IPS-18c (cell line): ENCODE data around the gene KCNB1.
A peak's percentile ranks its signal among the peaks of the same experiment; 100 is the strongest.

ENCODE experiments used
- H3K4me3 ChIP-seq: 2 replicates; pipeline ENCODE4 v1.7.0; 2013; ENCODE audit warnings: low read depth, mild to moderate bottlenecking, low read length, moderate library complexity; ENCODE audit not compliant: insufficient read depth
- H3K9me3 ChIP-seq: one replicate; pipeline ENCODE4 v1.6.1; 2013; ENCODE audit warnings: mild to moderate bottlenecking, low read length, moderate library complexity; ENCODE audit not compliant: control insufficient read depth, insufficient read depth

Gene KCNB1

DNA sequence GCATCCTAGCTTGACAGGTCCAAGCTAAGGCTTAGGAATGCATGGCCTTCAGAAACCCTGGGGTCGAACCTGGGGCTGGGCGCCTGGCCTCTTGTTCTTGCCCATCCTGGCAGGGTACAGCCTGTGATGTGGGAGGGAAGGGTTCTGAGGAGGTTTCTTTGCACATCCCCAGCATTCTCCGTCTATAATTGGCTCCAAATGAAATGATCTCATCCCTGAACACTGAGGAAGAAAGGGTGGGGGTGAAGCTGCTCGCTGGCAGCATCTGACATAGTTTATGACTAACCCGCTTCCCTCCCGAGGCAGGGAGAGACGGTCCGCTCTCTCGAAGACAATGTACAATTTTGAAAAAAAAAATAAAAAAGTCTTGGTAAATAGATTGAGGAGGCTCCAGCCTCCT, 137.5 kb downstream of the KCNB1 start:
- Histone ChIP-seq H3K4me3 (no peak overlapping the region), H3K9me3 (no peaks in the 10 kb centered on the region)

DNA sequence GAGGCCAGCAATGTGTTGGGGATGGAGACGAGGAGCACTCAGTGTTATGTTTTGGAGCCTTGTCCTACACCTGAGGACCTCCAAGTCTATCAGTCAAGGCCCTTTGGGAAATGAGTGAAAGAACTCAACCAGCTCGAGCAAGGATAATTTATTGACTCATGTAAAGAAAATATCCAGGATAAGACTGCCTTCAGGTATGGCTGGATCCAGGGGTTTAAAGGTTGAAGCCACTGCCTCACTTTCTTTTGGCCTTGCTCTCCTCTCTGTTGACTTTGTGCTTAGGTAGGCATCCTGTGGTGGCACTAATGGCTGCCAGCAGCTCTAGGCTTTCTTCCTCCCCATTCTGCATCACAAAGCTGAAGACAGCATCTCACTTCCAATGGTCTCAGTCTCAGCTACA, 138.3 kb downstream of the KCNB1 start:
- H3K4me3 ChIP-seq, result no peak overlapping the region
- H3K9me3 ChIP-seq, result no peaks in the 10 kb centered on the region

- Histone ChIP-seq H3K9me3 (no peaks in the 10 kb centered on the region), H3K4me3 (no peak overlapping the region)
Measured at GRCh38 chr20:49343246-49343645, 139.2 kb downstream of the KCNB1 start.

- Histone ChIP-seq H3K9me3 (no peaks in the 10 kb centered on the region), H3K4me3 (no peak overlapping the region)
Measured at GRCh38 chr20:49340161-49340966, 142.1 kb downstream of the KCNB1 start.

- H3K4me3 ChIP-seq, result no peak overlapping the region
- H3K9me3 ChIP-seq, result no peaks in the 10 kb centered on the region
Measured at GRCh38 chr20:49339123-49339522, 143.3 kb downstream of the KCNB1 start.

GRCh38 chr20:49338061-49338460, 144.4 kb downstream of the KCNB1 start:
- Histone ChIP-seq H3K4me3 (no peak overlapping the region), H3K9me3 (no peaks in the 10 kb centered on the region)

- no peak overlapping the region for H3K4me3 ChIP-seq
- H3K9me3 ChIP-seq, result no peaks in the 10 kb centered on the region
Measured at GRCh38 chr20:49337357-49337756, 145.1 kb downstream of the KCNB1 start.

- H3K4me3 ChIP-seq, result no peak overlapping the region
Measured at GRCh38 chr20:49336786-49337185, 145.7 kb downstream of the KCNB1 start.

GRCh38 chr20:49335476-49335875, 147.0 kb downstream of the KCNB1 start:
- H3K9me3 ChIP-seq, result no peaks in the 10 kb centered on the region
- no peak overlapping the region for H3K4me3 ChIP-seq

More at GRCh38 chr20:49336786-49337185, 145.7 kb downstream of the KCNB1 start:
- H3K9me3 ChIP-seq, result no peaks in the 10 kb centered on the region

DNA sequence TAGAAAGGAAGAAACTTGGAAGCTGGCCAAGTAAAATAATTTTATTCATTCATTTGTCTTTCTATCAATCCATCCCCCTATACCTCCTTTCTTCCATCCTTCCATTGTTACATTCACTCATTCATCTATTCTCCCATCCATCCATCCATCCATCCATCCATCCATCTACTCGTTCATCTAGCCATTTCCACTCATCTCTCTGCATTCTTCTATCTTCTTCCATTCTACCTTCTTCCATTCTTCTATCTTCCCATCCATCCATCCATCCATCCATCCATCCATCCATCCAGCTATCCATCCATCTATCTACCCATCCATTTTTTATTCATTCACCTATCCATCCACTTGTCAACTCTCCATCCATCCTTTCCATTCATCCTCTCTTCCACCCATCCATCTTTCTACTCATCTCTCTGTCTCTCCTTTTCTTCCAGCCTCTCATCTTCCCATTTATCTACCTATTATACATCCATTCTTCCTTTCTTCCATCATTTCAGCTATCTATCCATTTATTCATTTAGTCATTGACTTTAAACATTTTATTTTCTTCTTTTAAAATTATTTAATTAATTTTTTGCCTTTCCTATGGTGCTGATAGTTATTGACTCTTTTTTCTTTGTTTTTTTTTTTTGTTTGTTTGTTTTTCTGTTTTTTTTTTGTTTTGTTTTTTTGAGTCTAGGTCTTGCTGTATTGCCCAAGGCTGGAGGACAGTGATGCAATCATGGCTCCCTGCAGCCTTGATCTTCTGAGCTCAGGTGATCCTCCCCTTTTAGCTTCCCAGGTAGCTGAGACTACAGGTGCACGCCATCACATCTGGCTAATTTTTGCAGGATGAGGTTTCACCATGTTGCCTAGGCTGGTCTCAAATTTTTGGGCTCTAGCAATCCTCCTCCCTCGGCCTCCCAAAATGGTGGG, 151.5 kb downstream of the KCNB1 start:
- H3K4me3 ChIP-seq, result no peak overlapping the region

DNA sequence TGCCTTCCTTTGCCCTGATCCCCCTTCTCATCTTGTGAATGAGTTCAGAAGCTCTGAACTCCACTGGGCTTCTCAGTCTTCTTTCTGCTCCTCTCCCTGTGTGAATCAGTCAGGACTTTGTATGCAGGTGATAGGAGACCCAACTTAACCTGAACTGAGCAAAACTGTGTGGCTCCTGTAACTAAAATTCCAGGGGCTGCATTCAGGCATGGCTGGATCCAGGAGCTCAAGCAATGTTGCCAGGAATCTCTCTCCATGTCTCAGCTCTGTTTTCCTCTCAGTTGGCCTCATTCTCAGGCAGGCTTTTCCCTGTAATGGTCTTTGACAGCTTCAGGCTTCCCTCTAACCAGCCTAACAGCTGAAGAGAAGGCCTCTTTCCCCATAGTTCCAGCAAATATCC, 153.7 kb downstream of the KCNB1 start:
- Histone ChIP-seq H3K9me3 (peaks cover 2% of the 10 kb centered on the region), H3K4me3 (no peak overlapping the region)

More for the DNA sequence above, 151.5 kb downstream of the KCNB1 start:
- peaks cover 2% of the 10 kb centered on the region for H3K9me3 ChIP-seq

GRCh38 chr20:49326026-49326425, 156.4 kb downstream of the KCNB1 start:
- Histone ChIP-seq H3K9me3 (peaks cover 2% of the 10 kb centered on the region), H3K4me3 (no peak overlapping the region)

- no peak overlapping the region for H3K4me3 ChIP-seq
Measured at GRCh38 chr20:49324306-49324705, 158.2 kb downstream of the KCNB1 start.

GRCh38 chr20:49323622-49324238, 158.7 kb downstream of the KCNB1 start:
- no peak overlapping the region for H3K4me3 ChIP-seq
- peaks cover 2% of the 10 kb centered on the region for H3K9me3 ChIP-seq

More at GRCh38 chr20:49324306-49324705, 158.2 kb downstream of the KCNB1 start:
- H3K9me3 ChIP-seq, result peaks cover 2% of the 10 kb centered on the region

GRCh38 chr20:49320460-49320859, 162.0 kb downstream of the KCNB1 start:
- peaks cover 4% of the 10 kb centered on the region for H3K9me3 ChIP-seq

GRCh38 chr20:49319208-49319809, 163.2 kb downstream of the KCNB1 start:
- peak overlapping the region; percentile 63 for H3K4me3 ChIP-seq
- peaks cover 4% of the 10 kb centered on the region for H3K9me3 ChIP-seq

More at GRCh38 chr20:49320460-49320859, 162.0 kb downstream of the KCNB1 start:
- H3K4me3 ChIP-seq, result no peak overlapping the region
